Muscle layer of duodenum (tissue), 2 donors: ENCODE measurements around the gene ZNF837.

ENCODE experiments used
- H3K27ac ChIP-seq: one replicate; pipeline ENCODE4 v1.7.0; 2013; ENCODE audit warnings: mild to moderate bottlenecking, low read length
- H3K27me3 ChIP-seq: one replicate; pipeline ENCODE4 v1.7.0; 2013; ENCODE audit warnings: low read depth, mild to moderate bottlenecking, control low read depth, low read length
- H3K36me3 ChIP-seq, 2 donors: one replicate each; pipeline ENCODE4 v1.7.0; 2013; ENCODE audit warnings: low read length in 2 of 2, control low read depth in 1 of 2, mild to moderate bottlenecking in 1 of 2; ENCODE audit not compliant: insufficient read depth in 2 of 2, control insufficient read depth in 1 of 2
- H3K4me1 ChIP-seq, 2 donors: one replicate each; pipeline ENCODE4 v1.7.0; 2013; ENCODE audit warnings: low read length in 2 of 2, mild to moderate bottlenecking in 2 of 2, control low read depth in 1 of 2, moderate library complexity in 1 of 2; ENCODE audit not compliant: insufficient read depth in 2 of 2, control insufficient read depth in 1 of 2
- H3K4me3 ChIP-seq, 2 donors: one replicate each; pipeline ENCODE4 v1.7.0; 2013; ENCODE audit warnings: low read length in 2 of 2, low read depth in 1 of 2, mild to moderate bottlenecking in 1 of 2
- H3K9me3 ChIP-seq, 2 donors: one replicate each; pipeline ENCODE4 v1.7.0; 2013; ENCODE audit warnings: low read length in 2 of 2, control low read depth in 1 of 2, mild to moderate bottlenecking in 1 of 2; ENCODE audit not compliant: control insufficient read depth in 1 of 2
- donor health status: healthy.

Gene ZNF837

DNA sequence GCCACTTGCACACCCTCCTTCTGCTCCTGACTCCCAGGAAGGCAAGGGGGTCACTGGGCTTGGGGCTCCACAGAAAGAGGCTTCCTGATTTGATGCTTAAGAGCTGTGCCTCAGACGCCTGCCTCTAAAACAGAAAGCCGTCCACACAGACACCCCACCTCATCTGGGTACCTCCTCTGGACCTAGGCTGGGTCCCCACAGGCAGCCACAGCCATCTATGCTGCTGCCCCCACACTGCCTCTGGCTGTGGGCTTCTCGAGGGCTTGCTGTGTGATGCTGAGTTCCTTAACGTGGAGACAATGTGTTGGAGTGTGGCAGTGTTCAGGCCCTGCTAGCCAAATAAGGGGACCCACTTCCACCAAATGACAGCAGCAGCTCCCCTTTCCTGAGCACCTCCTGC, 62.5 kb downstream of the ZNF837 start:
- Histone ChIP-seq H3K27ac (no peak overlapping the region), H3K9me3 (no peaks in the 10 kb centered on the region), H3K4me1 (no peaks in the 10 kb centered on the region), H3K4me3 (no peak overlapping the region), H3K36me3 (peaks cover 13 to 37% of the 10 kb centered on the region in 2 donors), H3K27me3 (no peaks in the 10 kb centered on the region)
